ENCODE data around the gene TMC4.

TMC4 gene

DNA sequence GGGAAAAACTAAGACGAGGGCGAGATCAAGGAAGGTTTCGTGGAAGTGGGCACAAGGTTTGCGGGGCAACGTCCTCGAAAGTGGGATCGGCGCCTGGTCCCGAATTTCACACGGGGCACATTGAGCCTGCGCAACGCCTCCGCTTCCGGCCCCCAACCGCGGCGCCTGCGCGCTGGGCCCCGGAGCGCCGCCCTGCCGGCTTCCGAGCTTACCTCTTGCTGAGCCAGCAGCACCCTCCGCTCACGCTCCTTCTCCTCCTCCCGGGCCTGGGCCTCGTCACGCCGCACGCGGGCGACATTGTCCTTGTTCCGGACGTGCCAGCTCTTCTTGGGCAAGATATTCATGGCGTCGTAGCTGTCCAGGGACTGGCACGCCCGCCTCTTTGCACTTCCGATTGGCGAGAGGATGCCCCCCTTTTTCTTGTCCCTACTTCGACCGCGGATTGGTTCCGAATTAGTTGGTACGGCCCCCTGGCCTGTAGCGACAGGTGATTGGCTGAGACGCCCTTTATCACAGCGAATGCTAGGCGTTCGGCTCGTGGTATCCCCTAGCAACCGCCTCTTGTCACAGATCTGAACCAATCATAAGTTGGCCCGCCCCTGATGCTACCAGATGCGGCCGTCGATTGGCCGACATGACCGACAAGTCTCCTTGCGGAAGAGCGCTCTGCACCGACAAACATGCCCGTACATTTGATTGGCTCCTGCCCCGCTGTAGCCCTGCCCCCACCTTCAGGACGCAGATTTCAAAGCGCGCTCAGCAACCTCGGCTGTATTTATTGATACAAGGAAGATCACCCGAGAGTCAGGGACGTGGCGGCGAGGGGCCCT is 13.4 kb downstream of the TMC4 start, which contains the start of gene LENG1:
LENG1 (minus strand) TSS at position 370 of the 830 bp plus-strand sequence; CDS start at position 344, 26 bp downstream.
- DNase-seq = peak; percentile 100
- H3K36me3 ChIP-seq (ENCODE audit: insufficient read depth, low read length) = peaks cover 39% of the 10 kb centered on the region
- peak within 1 kb of the TSS; percentile 81 for H2AFZ ChIP-seq (ENCODE audit: low read depth, low read length)
- peaks cover 45% of the 10 kb centered on the region for H3K79me2 ChIP-seq (ENCODE audit: insufficient read depth, low read length)
- peak within 1 kb of the TSS; percentile 86 for H3K9ac ChIP-seq (ENCODE audit: low read depth, low read length)
- peak within 1 kb of the TSS; percentile 77 to 79 for H3K4me3 ChIP-seq (ENCODE audit: low read depth in 1 of 2, low read length in 2 of 2)
- H3K4me2 ChIP-seq (ENCODE audit: insufficient read depth, low read length) = peak within 1 kb of the TSS; percentile 100
- H3K27ac ChIP-seq (ENCODE audit: low read length) = peak within 1 kb of the TSS; percentile 88
- ATAC-seq (ENCODE audit: insufficient read depth, low read depth) = peak; percentile 90
- no peaks in the 10 kb centered on the region for H3K9me3 ChIP-seq (ENCODE audit: insufficient read depth, low read length, severe bottlenecking)
- peaks cover 63% of the 10 kb centered on the region for H3K4me1 ChIP-seq (ENCODE audit: insufficient read depth, low read length)
- H4K20me1 ChIP-seq (ENCODE audit: insufficient read depth, low read length) = peaks cover 41% of the 10 kb centered on the region
- H3K27me3 ChIP-seq (ENCODE audit: insufficient read depth, low read length, poor library complexity) = no peaks in the 10 kb centered on the region
- TF ChIP-seq, protein P1, sequence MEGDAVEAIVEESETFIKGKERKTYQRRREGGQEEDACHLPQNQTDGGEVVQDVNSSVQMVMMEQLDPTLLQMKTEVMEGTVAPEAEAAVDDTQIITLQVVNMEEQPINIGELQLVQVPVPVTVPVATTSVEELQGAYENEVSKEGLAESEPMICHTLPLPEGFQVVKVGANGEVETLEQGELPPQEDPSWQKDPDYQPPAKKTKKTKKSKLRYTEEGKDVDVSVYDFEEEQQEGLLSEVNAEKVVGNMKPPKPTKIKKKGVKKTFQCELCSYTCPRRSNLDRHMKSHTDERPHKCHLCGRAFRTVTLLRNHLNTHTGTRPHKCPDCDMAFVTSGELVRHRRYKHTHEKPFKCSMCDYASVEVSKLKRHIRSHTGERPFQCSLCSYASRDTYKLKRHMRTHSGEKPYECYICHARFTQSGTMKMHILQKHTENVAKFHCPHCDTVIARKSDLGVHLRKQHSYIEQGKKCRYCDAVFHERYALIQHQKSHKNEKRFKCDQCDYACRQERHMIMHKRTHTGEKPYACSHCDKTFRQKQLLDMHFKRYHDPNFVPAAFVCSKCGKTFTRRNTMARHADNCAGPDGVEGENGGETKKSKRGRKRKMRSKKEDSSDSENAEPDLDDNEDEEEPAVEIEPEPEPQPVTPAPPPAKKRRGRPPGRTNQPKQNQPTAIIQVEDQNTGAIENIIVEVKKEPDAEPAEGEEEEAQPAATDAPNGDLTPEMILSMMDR (IDR thresholded peaks at IDR 0.05; ENCODE audit: borderline replicate concordance, extremely low read depth, low read length, poor library complexity, severe bottlenecking) = peak; percentile 49
- no peak for TF ChIP-seq EZH2 (IDR thresholded peaks at IDR 0.05; ENCODE audit: borderline replicate concordance, low read depth, low read length, severe bottlenecking)

DNA sequence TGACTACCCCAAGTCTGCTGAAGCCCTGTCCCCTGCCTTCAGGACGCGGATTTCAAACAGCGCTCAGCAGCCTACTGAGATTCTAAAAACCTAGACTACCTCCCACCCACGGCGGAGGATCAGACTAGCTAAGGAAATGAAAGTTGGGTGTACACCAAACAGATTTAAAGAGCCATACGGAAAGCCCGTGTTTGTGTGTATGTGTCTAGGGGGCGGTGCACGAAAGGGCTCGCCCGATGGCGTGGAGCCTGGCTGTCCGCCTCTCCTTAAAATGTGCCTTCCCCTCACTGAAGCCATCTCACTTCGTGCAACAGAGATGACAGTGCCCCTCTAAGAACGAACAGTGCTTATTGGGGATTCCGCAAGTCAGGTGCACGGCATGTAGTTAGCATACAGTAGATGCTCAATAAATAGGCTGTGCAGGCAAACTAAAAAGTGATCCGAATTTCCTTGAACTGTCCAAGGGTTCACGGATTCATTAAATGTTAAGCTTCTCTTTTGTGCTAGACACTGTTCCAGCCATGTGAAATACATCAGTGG is 14.1 kb downstream of the TMC4 start:
- TF ChIP-seq EZH2 (IDR thresholded peaks at IDR 0.05; ENCODE audit: borderline replicate concordance, low read depth, low read length, severe bottlenecking) = no peak
- TF ChIP-seq, protein P1 (IDR thresholded peaks at IDR 0.05; ENCODE audit: borderline replicate concordance, extremely low read depth, low read length, poor library complexity, severe bottlenecking) = no peak
- peak overlapping the region; percentile 69 for H2AFZ ChIP-seq (ENCODE audit: low read depth, low read length)
- H3K79me2 ChIP-seq (ENCODE audit: insufficient read depth, low read length) = peaks cover 45% of the 10 kb centered on the region
- peak overlapping the region; percentile 98 for H3K4me2 ChIP-seq (ENCODE audit: insufficient read depth, low read length)
- no peaks in the 10 kb centered on the region for H3K27me3 ChIP-seq (ENCODE audit: insufficient read depth, low read length, poor library complexity)
- H3K4me1 ChIP-seq (ENCODE audit: insufficient read depth, low read length) = peaks cover 63% of the 10 kb centered on the region
- H3K9ac ChIP-seq (ENCODE audit: low read depth, low read length) = peak overlapping the region; percentile 63
- H4K20me1 ChIP-seq (ENCODE audit: insufficient read depth, low read length) = peaks cover 44% of the 10 kb centered on the region
- ATAC-seq (ENCODE audit: insufficient read depth, low read depth) (no peak), DNase-seq (no peak)
- H3K27ac ChIP-seq (ENCODE audit: low read length) = peak overlapping the region; percentile 84
- peaks cover 46% of the 10 kb centered on the region for H3K36me3 ChIP-seq (ENCODE audit: insufficient read depth, low read length)
- peak overlapping the region; percentile 69 to 79 for H3K4me3 ChIP-seq (ENCODE audit: low read depth in 1 of 2, low read length in 2 of 2)
- no peaks in the 10 kb centered on the region for H3K9me3 ChIP-seq (ENCODE audit: insufficient read depth, low read length, severe bottlenecking)

DNA sequence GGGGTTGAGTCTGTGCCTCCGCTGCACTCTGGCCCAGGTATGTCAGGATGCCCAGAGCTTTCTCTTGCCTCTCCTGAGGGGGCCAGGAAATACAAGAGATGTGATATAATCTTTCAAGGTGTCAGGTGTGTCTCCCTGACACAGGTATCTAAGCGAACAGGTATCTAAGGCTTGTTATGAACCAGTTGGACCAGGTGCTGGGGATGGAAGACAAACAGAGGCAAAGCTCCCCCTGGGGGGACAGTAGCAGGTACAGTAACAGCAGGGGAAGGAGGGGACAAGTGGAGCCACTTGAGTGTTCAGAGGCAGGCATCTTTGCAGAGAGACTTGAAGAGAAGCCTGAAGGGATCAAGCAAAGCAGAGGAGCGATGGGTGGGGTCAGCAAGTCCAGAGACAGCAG is 16.0 kb downstream of the TMC4 start:
- Histone ChIP-seq H3K4me1 (ENCODE audit: insufficient read depth, low read length) (peaks cover 46% of the 10 kb centered on the region), H3K27ac (ENCODE audit: low read length) (no peak overlapping the region), H3K36me3 (ENCODE audit: insufficient read depth, low read length) (peaks cover 65% of the 10 kb centered on the region), H4K20me1 (ENCODE audit: insufficient read depth, low read length) (peaks cover 57% of the 10 kb centered on the region), H3K4me2 (ENCODE audit: insufficient read depth, low read length) (no peak overlapping the region), H2AFZ (ENCODE audit: low read depth, low read length) (no peak overlapping the region), H3K79me2 (ENCODE audit: insufficient read depth, low read length) (peaks cover 46% of the 10 kb centered on the region), H3K9ac (ENCODE audit: low read depth, low read length) (no peak overlapping the region), H3K9me3 (ENCODE audit: insufficient read depth, low read length, severe bottlenecking) (no peaks in the 10 kb centered on the region), H3K4me3 (ENCODE audit: low read depth in 1 of 2, low read length in 2 of 2) (no peak overlapping the region), H3K27me3 (ENCODE audit: insufficient read depth, low read length, poor library complexity) (no peaks in the 10 kb centered on the region)
- ATAC-seq (ENCODE audit: insufficient read depth, low read depth) (no peak), DNase-seq (no peak)
- TF ChIP-seq, protein P1 (IDR thresholded peaks at IDR 0.05; ENCODE audit: borderline replicate concordance, extremely low read depth, low read length, poor library complexity, severe bottlenecking) = no peak
- TF ChIP-seq EZH2 (IDR thresholded peaks at IDR 0.05; ENCODE audit: borderline replicate concordance, low read depth, low read length, severe bottlenecking) = no peak
